ENCODE data around the gene FGF13.

DNA sequence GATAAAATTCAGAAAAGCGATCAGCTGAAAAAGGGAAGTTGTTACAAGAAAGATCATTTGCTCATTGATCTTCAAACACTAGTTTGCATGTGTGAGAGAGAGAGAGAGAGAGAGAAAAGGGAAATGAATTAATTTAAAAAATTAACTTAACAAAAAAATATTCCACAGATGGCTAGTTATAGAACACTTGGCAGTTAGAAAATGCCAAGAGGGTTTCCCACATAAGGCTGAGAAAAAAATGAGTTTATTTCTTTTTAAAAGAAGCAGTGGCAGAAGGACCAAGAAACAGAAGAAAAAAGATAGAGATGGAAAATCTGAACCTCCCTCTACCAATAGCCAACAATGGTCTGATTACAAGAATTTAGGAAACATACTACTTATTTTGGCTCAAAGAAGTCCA is 47.1 kb downstream of the FGF13 start:
- TF ChIP-seq TCF7 (IDR thresholded peaks at IDR 0.05; ENCODE audit: low read depth), result no peak
- no peak for TF ChIP-seq SIN3A (IDR thresholded peaks at IDR 0.05; ENCODE audit: borderline replicate concordance, low read depth, low read length)
- TF ChIP-seq IRF2 (CRISPR knock-in tag; IDR thresholded peaks at IDR 0.05), result no peak
- no peak for TF ChIP-seq WIZ (CRISPR knock-in tag; IDR thresholded peaks at IDR 0.05)
- TF ChIP-seq TRIM22 (IDR thresholded peaks at IDR 0.05), result no peak
- TF ChIP-seq NCOA2 (CRISPR knock-in tag; IDR thresholded peaks at IDR 0.05), result no peak
- TF ChIP-seq POLR2AphosphoS5 (IDR thresholded peaks at IDR 0.05; ENCODE audit: low read depth, low read length), result no peak
- TF ChIP-seq PCBP1 (IDR thresholded peaks at IDR 0.05; ENCODE audit: borderline replicate concordance, low read depth, low read length), result no peak
- TF ChIP-seq CTCF (CRISPR knock-in tag; IDR thresholded peaks at IDR 0.05), result no peak
- no peak for TF ChIP-seq ZNF556 (CRISPR knock-in tag; IDR thresholded peaks at IDR 0.05; ENCODE audit: borderline replicate concordance)
- no peak for TF ChIP-seq SP1 (IDR thresholded peaks at IDR 0.05)
- TF ChIP-seq SP1 (CRISPR knock-in tag; IDR thresholded peaks at IDR 0.05), result no peak
- no peak for TF ChIP-seq RAD51 (IDR thresholded peaks at IDR 0.05; ENCODE audit: borderline replicate concordance)
- TF ChIP-seq ZBTB21 (CRISPR knock-in tag; IDR thresholded peaks at IDR 0.05), result no peak
- TF ChIP-seq YY1 (IDR thresholded peaks at IDR 0.05; ENCODE audit: insufficient read depth, insufficient replicate concordance, low read depth, low read length), result no peak

Data from HepG2 (cell line).